Peyer's patch (tissue), 4 donors: Measurements from ENCODE around the gene BCAN. TPM values are rescaled to one million over a fixed set of nuclear protein-coding genes. Genes with fewer than 3 reads are reported as not detected.
A peak's percentile ranks its signal among the peaks of the same experiment; 100 is the strongest.

Experiments
- DNase-seq, 3 donors: peaks; one replicate each; pipeline ENCODE4 v3.0.0-alpha.2; 2017 to 2019
- H3K27ac ChIP-seq, 4 donors: fragments of 200-600 bp; sonication (generic); one replicate each; pipeline ENCODE4 v1.5.1; 2016 to 2019
- H3K27me3 ChIP-seq, 2 donors: fragments of 200-600 bp; sonication (generic); one replicate each; pipeline ENCODE4 v1.5.1; 2019
- H3K36me3 ChIP-seq, 3 donors: fragments of 200-600 bp; sonication (generic); one replicate each; pipeline ENCODE4 v1.5.1; 2016 to 2019
- H3K4me1 ChIP-seq, 4 donors: fragments of 200-600 bp; sonication (generic); one replicate each; pipeline ENCODE4 v1.5.1; 2016 to 2019
- H3K4me3 ChIP-seq, 4 donors: fragments of 200-600 bp; sonication (generic); 1 replicate in 3 of 4; 2 replicates in 1 of 4; pipeline ENCODE4 v1.5.1; 2016 to 2019; ENCODE audit warnings: mild to moderate bottlenecking in 1 of 4
- H3K9me3 ChIP-seq, 4 donors: fragments of 200-600 bp; sonication (generic); one replicate each; pipeline ENCODE4 v1.5.1; 2016 to 2019; ENCODE audit warnings: mild to moderate bottlenecking in 1 of 4
- CTCF ChIP-seq, 6 experiments: fragments of 450-650 bp in 4 of 6; fragments of 200-600 bp in 2 of 6; sonication (generic) in 1 of 6; IDR thresholded peaks; one replicate each; pipeline ENCODE4 v1.5.1; 2017 to 2019; ENCODE audit warnings: antibody characterized with exemption in 6 of 6, mild to moderate bottlenecking in 3 of 6, moderate library complexity in 1 of 6
- POLR2A ChIP-seq, 2 donors: fragments of 450-650 bp; IDR thresholded peaks; one replicate each; pipeline ENCODE4 v1.5.1; 2017; ENCODE audit warnings: antibody characterized with exemption in 2 of 2, mild to moderate bottlenecking in 2 of 2, moderate library complexity in 2 of 2
- total RNA-seq, 4 donors: library from RNA; depleted of rRNA; stranded (reverse); fragments of >200 nt; gene quantifications; one replicate each; pipeline ENCODE4 v1.1.0, GENCODE V29; 2016

The BCAN gene
- total RNA-seq, 4 donors from 2014 or later, result 0.28 to 1.3 TPM; not detected in 2

- Histone ChIP-seq H3K27ac (no peak overlapping the region), H3K36me3 (no peaks in the 10 kb centered on the region), H3K4me1 (peaks cover 5 to 22% (median 9%) of the 10 kb centered on the region in 4 donors), H3K27me3 (peaks cover 0 to 12% of the 10 kb centered on the region in 2 donors), H3K9me3 (no peaks in the 10 kb centered on the region), H3K4me3 (no peak overlapping the region)
- no peak for TF ChIP-seq CTCF (IDR thresholded peaks at IDR 0.05)
- TF ChIP-seq POLR2A (IDR thresholded peaks at IDR 0.05), result no peak
- DNase-seq, result no peak
Measured at GRCh38 chr1:156619582-156619955, 22.3 kb upstream of the BCAN start.

GRCh38 chr1:156622581-156623297 is 19.2 kb upstream of the BCAN start:
- H3K4me1 ChIP-seq, result peaks cover 14 to 24% (median 20%) of the 10 kb centered on the region in 4 donors
- no peak for DNase-seq
- H3K36me3 ChIP-seq, result no peaks in the 10 kb centered on the region
- no peak for TF ChIP-seq POLR2A (IDR thresholded peaks at IDR 0.05)
- TF ChIP-seq CTCF (IDR thresholded peaks at IDR 0.05), result no peak
- no peak overlapping the region for H3K4me3 ChIP-seq
- H3K27me3 ChIP-seq, result peaks cover 0 to 21% of the 10 kb centered on the region in 2 donors
- H3K9me3 ChIP-seq, result no peaks in the 10 kb centered on the region
- H3K27ac ChIP-seq, result no peak overlapping the region

GRCh38 chr1:156623946-156624813 is 17.7 kb upstream of the BCAN start:
- Histone ChIP-seq H3K4me1 (peaks cover 14 to 24% (median 20%) of the 10 kb centered on the region in 4 donors), H3K9me3 (no peaks in the 10 kb centered on the region), H3K4me3 (peak overlapping the region; percentile 25 to 55 (median 47)), H3K36me3 (no peaks in the 10 kb centered on the region), H3K27ac (peak overlapping the region in 2 of 4 donors; percentile 36 to 61), H3K27me3 (peaks cover 0 to 21% of the 10 kb centered on the region in 2 donors)
- peak in 2 of 3 donors; percentile 72 to 73 for DNase-seq
- no peak for TF ChIP-seq POLR2A (IDR thresholded peaks at IDR 0.05)
- TF ChIP-seq CTCF (IDR thresholded peaks at IDR 0.05), result peak in 4 of 6 experiments; percentile 18 to 34 (median 24)

- Histone ChIP-seq H3K27me3 (peaks cover 0 to 21% of the 10 kb centered on the region in 2 donors), H3K4me3 (peak overlapping the region; percentile 25 to 55 (median 47)), H3K9me3 (no peaks in the 10 kb centered on the region), H3K4me1 (peaks cover 14 to 24% (median 20%) of the 10 kb centered on the region in 4 donors), H3K36me3 (no peaks in the 10 kb centered on the region), H3K27ac (peak overlapping the region in 2 of 4 donors; percentile 36 to 61)
- TF ChIP-seq CTCF (IDR thresholded peaks at IDR 0.05), result no peak
- TF ChIP-seq POLR2A (IDR thresholded peaks at IDR 0.05), result no peak
- DNase-seq, result no peak
Measured at GRCh38 chr1:156624814-156625435, 17.0 kb upstream of the BCAN start.

GRCh38 chr1:156625436-156626078 is 16.4 kb upstream of the BCAN start:
- DNase-seq, result peak; percentile 51 to 80 (median 80)
- Histone ChIP-seq H3K4me3 (peak overlapping the region; percentile 25 to 55 (median 47)), H3K36me3 (no peaks in the 10 kb centered on the region), H3K27ac (peak overlapping the region in 2 of 4 donors; percentile 9 to 36), H3K27me3 (peaks cover 0 to 21% of the 10 kb centered on the region in 2 donors), H3K4me1 (peaks cover 14 to 24% (median 20%) of the 10 kb centered on the region in 4 donors), H3K9me3 (no peaks in the 10 kb centered on the region)
- TF ChIP-seq CTCF (IDR thresholded peaks at IDR 0.05), result peak; percentile 66 to 80 (median 74)
- TF ChIP-seq POLR2A (IDR thresholded peaks at IDR 0.05), result no peak
